K562 (cell line): ENCODE measurements around the gene MFSD11. TPM values are rescaled to one million over a fixed set of nuclear protein-coding genes. Genes with fewer than 3 reads are reported as not detected.

Experiments used
- CHD7 ChIP-seq: fragments of 200-600 bp; sonication (generic); IDR thresholded peaks from one replicate; pipeline ENCODE4 v1.6.1; 2012; ENCODE audit warnings: mild to moderate bottlenecking, low read depth, low read length, inconsistent platforms
- DPF2 ChIP-seq: fragments of 450-650 bp; IDR thresholded peaks from 2 replicates; pipeline ENCODE4 v1.6.1; 2016
- E2F3 ChIP-seq: fragments of 250-450 bp; sonication (Bioruptor Pico); IDR thresholded peaks from 2 replicates; pipeline ENCODE4 v1.4.0; 2020; ENCODE audit warnings: mild to moderate bottlenecking
- MCM5 ChIP-seq: fragments of 450-650 bp; IDR thresholded peaks from 2 replicates; pipeline ENCODE4 v1.6.1; 2016; ENCODE audit warnings: low read depth
- POLR2H ChIP-seq: IDR thresholded peaks from 2 replicates; pipeline ENCODE4 v1.6.1; 2016; ENCODE audit warnings: missing genetic modification characterization, low read depth, mild to moderate bottlenecking, control low read depth, missing compliant biosample characterization, moderate library complexity
- RAD21 ChIP-seq, 2 experiments: fragments of 250-450 bp in 1 of 2; fragments of 450-650 bp in 1 of 2; sonication (Bioruptor Pico) in 1 of 2; formaldehyde crosslinking in 1 of 2; IDR thresholded peaks in 1 of 2; conservative IDR thresholded peaks in 1 of 2; 2 replicates each; pipeline versions ENCODE4 v1.4.0 to v1.8.0; 2020 to 2022; ENCODE audit warnings: mild to moderate bottlenecking in 2 of 2, moderate library complexity in 1 of 2
- RCOR1 ChIP-seq, 2 experiments: IDR thresholded peaks; 2 replicates each; pipeline ENCODE4 v1.6.1; 2012; ENCODE audit warnings: low read depth in 2 of 2, low read length in 2 of 2, borderline replicate concordance in 1 of 2, improper control_type of control experiment in 1 of 2
- SPI1 ChIP-seq: IDR thresholded peaks from 2 replicates; pipeline ENCODE4 v1.6.1; 2011; ENCODE audit warnings: low read depth, low read length, control low read depth, borderline replicate concordance
- SRF ChIP-seq, 2 experiments: fragments of 250-450, 450-650 bp in 1 of 2; sonication (Bioruptor Pico) in 1 of 2; sonication (generic) in 1 of 2; formaldehyde crosslinking; IDR thresholded peaks; 2 replicates each; pipeline versions ENCODE4 v1.5.0 to v1.5.1; 2020 to 2022; ENCODE audit warnings: mild to moderate bottlenecking in 1 of 2, missing genetic modification reagents in 1 of 2
- STAT5A ChIP-seq: IDR thresholded peaks from 2 replicates; pipeline ENCODE4 v1.6.1; 2012; ENCODE audit warnings: low read length, inconsistent platforms, borderline replicate concordance
- ZFP91 ChIP-seq: sonication (generic); formaldehyde crosslinking; IDR thresholded peaks from 2 replicates; pipeline ENCODE4 v1.8.0; 2022; ENCODE audit warnings: mild to moderate bottlenecking, missing genetic modification reagents
- ZNF311 ChIP-seq: fragments of 250-450 bp; sonication (Bioruptor Pico); IDR thresholded peaks from 2 replicates; pipeline ENCODE4 v1.4.0; 2020; ENCODE audit warnings: mild to moderate bottlenecking, moderate library complexity
- polyA plus RNA-seq, 8 experiments: library from polyadenylated mRNA; depleted of rRNA in 4 of 8; stranded (reverse) in 5 of 8; unstranded in 3 of 8; fragments of >200 nt; fragmentation: Nextera tagmentation in 2 of 8; fragmentation: Illumina TruSeq in 1 of 8; extraction: Ambion mirVana in 2 of 8; extraction: Trizol in 1 of 8; gene quantifications; 2 replicates each; pipeline versions ENCODE4 v1.2.1 to v1.2.3, GENCODE V29; 2011 to 2014; ENCODE audit warnings: inconsistent platforms in 1 of 8, missing spikeins in 1 of 8
- total RNA-seq, 7 experiments: library from RNA; depleted of rRNA in 6 of 7; stranded (reverse); fragments of >200 nt in 6 of 7; fragmentation: Illumina TruSeq in 2 of 7; extraction: Trizol in 2 of 7; gene quantifications; 2 replicates each; pipeline versions ENCODE4 v1.2.1 to v1.2.3, GENCODE V29; 2011 to 2021; ENCODE audit warnings: low replicate concordance in 1 of 7
- TF ChIP-seq, protein P1 (sequence below): fragments of 450-650 bp; IDR thresholded peaks from 2 replicates; pipeline ENCODE4 v1.6.1; 2014; ENCODE audit warnings: low read depth, mild to moderate bottlenecking, moderate library complexity, borderline replicate concordance

The MFSD11 gene
- total and polyA plus RNA-seq, 9 of the 15 experiments (the other 6 are each of a cell fraction or from before 2014, with no cell fraction given): 14.4 to 24.5 (median 19.9) TPM

DNA sequence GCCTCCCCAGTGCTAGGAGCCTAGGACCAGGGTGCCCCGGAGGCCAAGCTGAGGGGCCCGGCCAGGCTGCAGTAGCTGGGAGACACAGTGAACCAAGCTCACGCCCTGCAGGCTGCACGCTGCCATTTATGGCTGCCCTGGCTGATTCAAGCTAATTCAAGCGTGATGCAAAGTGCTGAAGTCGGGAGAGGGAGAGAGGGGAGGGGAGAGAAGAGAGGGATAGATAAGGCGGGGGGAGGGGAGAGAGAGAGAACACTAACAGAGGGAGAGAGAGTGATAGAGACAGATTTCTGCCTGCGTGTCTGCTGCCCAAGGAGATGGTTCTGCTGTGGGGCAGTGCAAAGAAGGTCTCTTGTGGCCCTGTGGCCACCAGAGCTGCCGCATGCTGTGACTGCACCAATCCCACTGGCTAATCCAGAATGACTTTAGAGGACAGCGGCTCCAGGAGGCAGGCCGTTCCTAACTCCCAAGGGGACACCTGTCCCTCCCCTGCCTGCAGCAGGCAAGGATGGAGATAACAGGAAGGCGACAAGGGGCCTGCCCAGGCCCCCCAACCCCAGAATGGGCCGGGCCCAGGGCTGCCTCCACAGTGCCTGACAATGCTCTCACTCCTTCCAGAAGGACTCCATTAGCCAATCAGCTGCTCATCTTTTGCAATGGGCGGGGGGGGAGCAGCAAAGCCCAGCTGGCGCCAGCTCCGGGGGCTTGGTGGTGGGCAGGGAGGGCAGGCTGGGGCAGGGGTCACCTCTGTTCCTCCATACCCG, 40.0 kb upstream of the MFSD11 start (continued):
- TF ChIP-seq ZFP91 (CRISPR knock-in tag) (no peak), SRF (CRISPR knock-in tag; IDR thresholded peaks at IDR 0.05) (peak in 1 of 2 experiments; percentile 94; a peak in 2 of 4 replicates), POLR2H (no peak), MCM5 (no peak), DPF2 (peak; percentile 90), SPI1 (no peak), RCOR1 (IDR thresholded peaks at IDR 0.05; ENCODE audit: borderline replicate concordance in 1 of 2, low read depth in 2 of 2, low read length in 2 of 2) (peak in 1 of 2 experiments; percentile 96; a peak in 2 of 4 replicates), ZNF311 (no peak), STAT5A (no peak), CHD7 (no peak), E2F3 (no peak), RAD21 (CRISPR knock-in tag; conservative IDR thresholded peaks at IDR 0.05 in 1 of 2, IDR thresholded peaks at IDR 0.05 in 1 of 2) (no peak)
- TF ChIP-seq, protein P1, sequence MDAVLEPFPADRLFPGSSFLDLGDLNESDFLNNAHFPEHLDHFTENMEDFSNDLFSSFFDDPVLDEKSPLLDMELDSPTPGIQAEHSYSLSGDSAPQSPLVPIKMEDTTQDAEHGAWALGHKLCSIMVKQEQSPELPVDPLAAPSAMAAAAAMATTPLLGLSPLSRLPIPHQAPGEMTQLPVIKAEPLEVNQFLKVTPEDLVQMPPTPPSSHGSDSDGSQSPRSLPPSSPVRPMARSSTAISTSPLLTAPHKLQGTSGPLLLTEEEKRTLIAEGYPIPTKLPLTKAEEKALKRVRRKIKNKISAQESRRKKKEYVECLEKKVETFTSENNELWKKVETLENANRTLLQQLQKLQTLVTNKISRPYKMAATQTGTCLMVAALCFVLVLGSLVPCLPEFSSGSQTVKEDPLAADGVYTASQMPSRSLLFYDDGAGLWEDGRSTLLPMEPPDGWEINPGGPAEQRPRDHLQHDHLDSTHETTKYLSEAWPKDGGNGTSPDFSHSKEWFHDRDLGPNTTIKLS: no peak
